GM23338 (cell line): Measurements from ENCODE around the gene TMEM178B. TPM values are rescaled to one million over a fixed set of nuclear protein-coding genes. Genes with fewer than 3 reads are reported as not detected.

Source experiments
- ATAC-seq: fragments of 200-7000 bp; cut with Tn5 transposase; 3 replicates; pipeline ENCODE4 v1.9.1; 2020
- DNase-seq: peaks from one replicate; pipeline ENCODE4 v3.0.0-alpha.2; 2015; ENCODE audit warnings: low spot score
- H2AFZ ChIP-seq: fragments of 200-600 bp; sonication (generic); 2 replicates; pipeline ENCODE4 v1.8.0; 2016; ENCODE audit warnings: antibody characterized with exemption, mild to moderate bottlenecking, moderate library complexity
- H3F3A ChIP-seq: fragments of 200-600 bp; sonication (generic); replicated peaks from 2 replicates; pipeline ENCODE4 v1.8.0; 2017; ENCODE audit warnings: antibody characterized with exemption, mixed run types, low read depth
- H3K27ac ChIP-seq: fragments of 200-600 bp; sonication (generic); 2 replicates; pipeline ENCODE4 v1.6.1; 2016; ENCODE audit warnings: low read depth
- H3K27me3 ChIP-seq: fragments of 200-600 bp; sonication (generic); 2 replicates; pipeline ENCODE4 v1.8.0; 2016; ENCODE audit warnings: mild to moderate bottlenecking, mixed run types, moderate library complexity; ENCODE audit not compliant: insufficient read depth
- H3K36me3 ChIP-seq: fragments of 200-600 bp; sonication (generic); 2 replicates; pipeline ENCODE4 v1.8.0; 2016; ENCODE audit warnings: mild to moderate bottlenecking; ENCODE audit not compliant: insufficient read depth
- H3K4me1 ChIP-seq: fragments of 200-600 bp; sonication (generic); 2 replicates; pipeline ENCODE4 v1.8.0; 2016; ENCODE audit warnings: mild to moderate bottlenecking, moderate library complexity; ENCODE audit not compliant: insufficient read depth
- H3K4me2 ChIP-seq: fragments of 200-600 bp; sonication (generic); 2 replicates; pipeline ENCODE4 v1.7.1; 2017; ENCODE audit warnings: mixed run types
- H3K4me3 ChIP-seq: fragments of 200-600 bp; sonication (generic); 2 replicates; pipeline ENCODE4 v1.6.1; 2016; ENCODE audit warnings: mixed run types
- H3K79me2 ChIP-seq: fragments of 200-600 bp; sonication (generic); replicated peaks from 2 replicates; pipeline ENCODE4 v1.8.0; 2017; ENCODE audit warnings: mild to moderate bottlenecking; ENCODE audit not compliant: insufficient read depth
- H3K9me2 ChIP-seq: fragments of 200-600 bp; sonication (generic); 2 replicates; pipeline ENCODE4 v1.8.0; 2017; ENCODE audit not compliant: insufficient read depth
- H4K20me1 ChIP-seq: fragments of 200-600 bp; sonication (generic); replicated peaks from 2 replicates; pipeline ENCODE4 v1.8.0; 2017; ENCODE audit warnings: mild to moderate bottlenecking; ENCODE audit not compliant: insufficient read depth
- H3K27ac Mint-ChIP-seq: 2 replicates; pipeline ENCODE4 v1.8.0; 2020; ENCODE audit warnings: inconsistent platforms, mild to moderate bottlenecking, moderate library complexity, mixed read lengths
- H3K27me3 Mint-ChIP-seq: 3 replicates; pipeline ENCODE4 v1.8.0; 2022; ENCODE audit warnings: low read depth, mild to moderate bottlenecking, moderate library complexity, mixed read lengths, inconsistent platforms; ENCODE audit not compliant: insufficient read depth, poor library complexity
- H3K36me3 Mint-ChIP-seq: 3 replicates; pipeline ENCODE4 v1.8.0; 2021; ENCODE audit warnings: low read depth, mild to moderate bottlenecking, inconsistent platforms, moderate library complexity, mixed read lengths
- H3K4me1 Mint-ChIP-seq: 3 replicates; pipeline ENCODE4 v1.8.0; 2020; ENCODE audit warnings: mild to moderate bottlenecking, inconsistent platforms, mixed read lengths
- H3K4me3 Mint-ChIP-seq: 3 replicates; pipeline ENCODE4 v1.8.0; 2021; ENCODE audit warnings: moderate library complexity, mild to moderate bottlenecking, inconsistent platforms, mixed read lengths
- H3K9me3 Mint-ChIP-seq: 3 replicates; pipeline ENCODE4 v1.8.0; 2020; ENCODE audit warnings: moderate library complexity, mild to moderate bottlenecking, inconsistent platforms, mixed read lengths
- CREB1 ChIP-seq: fragments of 250-450 bp; sonication (Bioruptor Pico); IDR thresholded peaks from 2 replicates; pipeline ENCODE4 v1.5.0; 2020; ENCODE audit warnings: low read depth, mild to moderate bottlenecking, moderate library complexity
- ETS1 ChIP-seq: IDR thresholded peaks from 2 replicates; pipeline ENCODE4 v1.6.1; 2016; ENCODE audit warnings: antibody characterized with exemption
- EZH2 ChIP-seq: fragments of 200-600 bp; sonication (generic); IDR thresholded peaks from one replicate; pipeline ENCODE4 v1.8.0; 2017; ENCODE audit warnings: antibody characterized with exemption, mild to moderate bottlenecking, low read depth; ENCODE audit not compliant: unreplicated experiment
- NANOG ChIP-seq: IDR thresholded peaks from 2 replicates; pipeline ENCODE4 v1.6.1; 2016; ENCODE audit warnings: antibody characterized with exemption, borderline replicate concordance
- POLR2AphosphoS5 ChIP-seq: IDR thresholded peaks from 2 replicates; pipeline ENCODE4 v1.6.1; 2016; ENCODE audit warnings: antibody characterized with exemption, low read depth
- REST ChIP-seq: IDR thresholded peaks from one replicate; pipeline ENCODE4 v1.6.1; 2018; ENCODE audit warnings: antibody characterized with exemption; ENCODE audit not compliant: unreplicated experiment
- STAT1 ChIP-seq: IDR thresholded peaks from one replicate; pipeline ENCODE4 v1.6.1; 2016; ENCODE audit warnings: antibody characterized with exemption; ENCODE audit not compliant: unreplicated experiment
- ZNF114 ChIP-seq: fragments of 250-450 bp; sonication (Bioruptor Pico); IDR thresholded peaks from 2 replicates; pipeline ENCODE4 v1.5.0; 2020; ENCODE audit warnings: mild to moderate bottlenecking, moderate library complexity
- ZNF462 ChIP-seq: fragments of 250-450 bp; sonication (Bioruptor Pico); IDR thresholded peaks from 2 replicates; pipeline ENCODE4 v1.5.0; 2020; ENCODE audit warnings: mild to moderate bottlenecking, moderate library complexity
- polyA plus RNA-seq: library from polyadenylated mRNA; unstranded; fragments of >200 nt; fragmentation: Nextera tagmentation; extraction: Ambion mirVana; gene quantifications from 2 replicates; pipeline ENCODE4 v1.2.1, GENCODE V29; 2016
- total RNA-seq: library from RNA; depleted of rRNA; stranded (reverse); fragments of >200 nt; shearing (Covaris generic); gene quantifications from 2 replicates; pipeline ENCODE4 v1.2.3, GENCODE V29; 2014

TMEM178B gene
- total and polyA plus RNA-seq, 2 experiments from 2014 or later = 4.9 to 15.6 TPM

GRCh38 chr7:141416650-141417270 is 342.9 kb downstream of the TMEM178B start:
- no peak overlapping the region for H3K4me3 ChIP-seq
- ATAC-seq = no peak
- H3K36me3 Mint-ChIP-seq = no peaks in the 10 kb centered on the region
- H3K27ac ChIP-seq = no peak overlapping the region
- TF ChIP-seq REST (no peak), ETS1 (no peak), ZNF114 (no peak), ZNF462 (CRISPR knock-in tag) (no peak), EZH2 (no peak), POLR2AphosphoS5 (no peak), NANOG (no peak), CREB1 (CRISPR knock-in tag) (no peak), STAT1 (no peak)
- no peak overlapping the region for H3K4me3 Mint-ChIP-seq
- no peaks in the 10 kb centered on the region; the same call in 1 of the 2 replicates for H3K79me2 ChIP-seq
- no peaks in the 10 kb centered on the region for H4K20me1 ChIP-seq
- H3K27me3 Mint-ChIP-seq = no peaks in the 10 kb centered on the region
- no peak for DNase-seq
- H3K9me2 ChIP-seq = 0 out of 2 replicates have a peak, but pooled peaks cover 3% of the 10 kb centered on the region
- no peaks in the 10 kb centered on the region for H3K27me3 ChIP-seq
- H3K9me3 Mint-ChIP-seq = no peaks in the 10 kb centered on the region
- no peak overlapping the region for H2AFZ ChIP-seq
- H3K27ac Mint-ChIP-seq = no peak overlapping the region
- peaks cover 18% of the 10 kb centered on the region for H3K4me1 Mint-ChIP-seq
- no peaks in the 10 kb centered on the region for H3K4me1 ChIP-seq
- no peaks in the 10 kb centered on the region; the same call in 1 of the 2 replicates for H3K36me3 ChIP-seq
- no peaks in the 10 kb centered on the region for H3F3A ChIP-seq
- no peak overlapping the region for H3K4me2 ChIP-seq
